Myocyte (in vitro differentiated cells): ENCODE data around the gene OR4D2. TPM values are rescaled to one million over a fixed set of nuclear protein-coding genes. Genes with fewer than 3 reads are reported as not detected.
"Not testable (repeated sequence)": the region's sequence is repeated elsewhere in the genome, so short reads cannot be mapped to it uniquely, and the experiment has no call there.

Experiments
- DNase-seq: peaks from one replicate; pipeline ENCODE4 v3.0.0-alpha.2; 2012; ENCODE audit warnings: low read depth
- polyA plus RNA-seq: library from polyadenylated mRNA; unstranded; fragments of >200 nt; gene quantifications from one replicate; pipeline ENCODE4 v1.2.1, GENCODE V29; 2012; ENCODE audit warnings: missing spikeins
- total RNA-seq: library from RNA; depleted of rRNA; stranded (reverse); fragments of >200 nt; gene quantifications from 2 replicates; pipeline ENCODE4 v1.2.3, GENCODE V29; 2014

OR4D2 gene
- total RNA-seq = not detected in 2 replicates
- not detected for polyA plus RNA-seq

DNA sequence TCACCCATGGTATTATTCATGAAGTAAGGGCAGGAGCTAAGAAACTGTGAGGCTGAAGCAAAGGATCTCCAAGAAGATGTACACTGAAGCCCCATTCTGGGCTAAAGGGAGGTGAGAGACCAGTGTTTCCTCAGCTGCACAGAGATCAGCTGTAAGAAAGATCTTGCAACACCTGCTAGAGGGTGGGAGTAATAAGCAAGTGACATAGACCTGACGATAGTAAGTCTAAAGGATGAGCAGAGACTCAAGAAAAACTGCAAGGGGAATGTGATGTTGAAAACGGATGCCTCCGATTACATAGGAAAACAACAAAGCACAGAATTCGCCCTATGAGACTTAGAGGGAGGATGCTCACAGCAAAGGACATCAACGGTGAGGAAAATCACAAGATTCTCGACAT, at the start of gene OR4D2:
Gene OR4D2, plus strand, starts transcription at position 301 of the 400 bp plus-strand sequence. CDS start 2,674 bp downstream, outside the sequence.
- no peak for DNase-seq

DNA sequence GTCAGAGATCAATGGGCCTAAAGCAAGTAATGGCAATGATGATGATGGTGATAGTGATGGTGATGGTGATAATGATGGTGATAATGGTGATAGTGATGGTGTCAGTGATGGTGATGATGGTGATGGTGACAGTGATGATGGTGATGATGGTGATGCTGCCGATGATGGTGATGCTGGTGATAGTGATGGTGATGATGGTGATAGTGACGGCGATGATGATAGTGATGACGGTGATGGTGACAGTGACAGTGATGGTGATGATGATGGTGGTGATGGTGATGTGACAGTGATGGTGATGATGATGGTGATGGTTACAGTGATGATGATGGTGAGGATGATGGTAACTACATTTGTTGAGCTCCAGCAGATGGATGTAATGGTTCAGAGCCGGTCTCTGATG, 49.4 kb upstream of the OR4D2 start:
- DNase-seq = no peak

DNA sequence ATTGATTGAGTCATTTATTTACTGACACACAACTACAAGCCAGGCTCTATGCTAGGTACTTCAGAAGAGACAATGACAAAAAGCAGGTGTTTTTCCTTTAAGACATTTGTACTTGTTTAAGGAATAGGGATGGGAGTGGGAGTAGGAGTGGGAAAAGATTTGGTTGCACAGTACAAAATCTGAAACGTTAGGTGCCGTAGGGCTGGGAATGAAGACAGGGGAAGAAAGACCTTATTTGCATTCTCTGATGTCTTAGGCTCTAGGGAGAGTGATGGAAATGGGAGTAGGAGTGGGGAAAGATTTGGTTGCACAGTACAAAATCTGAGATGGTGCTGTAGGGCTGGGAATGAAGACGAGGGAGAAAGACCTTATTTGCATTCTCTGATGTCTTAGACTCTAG, 47.3 kb upstream of the OR4D2 start:
- DNase-seq = no peak

DNA sequence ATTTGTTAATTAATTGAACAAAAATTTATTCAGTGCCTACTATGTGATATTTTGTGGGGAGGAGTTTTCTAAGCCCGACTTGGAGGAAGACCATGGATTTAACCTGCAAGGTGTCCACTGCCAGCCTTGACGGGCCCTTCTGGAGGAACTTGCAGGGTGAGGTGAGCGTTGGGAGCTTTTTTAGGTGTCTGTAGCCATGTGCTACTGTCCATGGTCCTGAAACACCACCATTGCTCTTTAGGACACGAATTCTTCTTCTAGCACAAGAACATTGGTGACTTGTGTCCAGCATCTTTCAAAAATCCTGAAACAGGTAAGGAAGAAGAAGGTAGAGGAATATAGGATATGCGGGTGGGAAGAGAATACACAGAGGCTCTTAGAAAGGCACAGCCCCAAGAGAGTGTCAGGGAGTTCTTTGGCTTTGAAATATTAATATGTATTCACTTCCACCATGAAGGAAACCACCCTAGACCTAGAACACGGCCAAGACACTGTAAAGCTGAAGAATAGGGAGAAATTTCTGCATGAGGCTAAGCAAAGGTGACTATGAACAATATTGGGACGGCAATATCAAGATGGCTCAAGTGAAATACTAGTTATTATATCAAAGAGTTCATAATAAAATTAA, 46.5 kb upstream of the OR4D2 start:
- DNase-seq = peak; percentile 74

DNA sequence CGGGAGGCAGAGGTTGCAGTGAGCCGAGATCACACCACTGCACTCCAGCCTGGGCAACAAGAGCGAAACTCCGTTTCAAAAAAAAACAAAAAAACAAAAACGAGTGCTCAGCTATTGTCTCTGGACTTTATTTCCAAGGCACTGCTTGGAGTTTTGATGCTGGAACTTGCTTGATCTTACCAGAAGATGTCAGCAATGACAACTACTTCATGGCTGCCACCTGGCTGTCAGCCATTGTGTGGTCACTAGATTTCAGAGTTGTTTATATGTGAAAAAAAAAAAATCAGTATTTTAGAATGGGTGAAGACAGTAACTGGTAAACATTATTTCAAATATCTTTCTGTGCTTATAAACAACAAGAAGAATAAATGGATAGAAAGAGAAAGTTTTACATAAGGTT, 44.9 kb upstream of the OR4D2 start:
- peak; percentile 30 for DNase-seq

DNA sequence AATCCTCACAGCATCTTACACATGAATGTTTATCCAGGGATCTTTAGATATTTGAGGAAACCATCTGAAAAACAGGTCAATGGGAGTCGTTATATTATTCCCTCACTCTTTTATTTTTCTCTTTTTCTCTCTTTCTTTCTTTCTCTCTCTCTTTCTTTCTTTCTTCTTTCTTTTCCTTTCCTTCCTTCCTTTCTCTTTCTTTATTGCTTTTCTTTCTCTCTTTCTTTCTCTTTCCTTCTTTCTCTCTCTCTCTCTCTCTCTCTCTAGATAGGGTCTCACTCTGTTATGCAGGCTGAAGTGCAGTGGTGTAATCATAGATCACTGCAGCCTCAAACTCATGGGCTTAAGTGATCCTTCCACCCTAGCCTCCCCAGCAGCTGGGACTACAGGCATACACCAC, 38.9 kb upstream of the OR4D2 start:
- no peak for DNase-seq

DNA sequence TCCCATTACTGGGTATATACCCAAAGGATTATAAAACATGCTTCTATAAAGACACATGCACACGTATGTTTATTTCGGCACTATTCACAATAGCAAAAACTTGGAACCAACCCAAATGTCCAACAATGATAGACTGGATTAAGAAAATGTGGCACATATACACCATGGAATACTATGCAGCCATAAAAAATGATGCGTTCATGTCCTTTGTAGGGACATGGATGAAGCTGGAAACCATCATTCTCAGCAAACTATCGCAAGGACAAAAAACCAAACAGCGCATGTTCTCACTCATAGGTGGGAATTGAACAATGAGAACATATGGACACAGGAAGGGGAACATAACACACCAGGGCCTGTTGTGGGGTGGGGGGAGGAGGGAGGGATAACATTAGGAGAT, 34.1 kb upstream of the OR4D2 start:
- not testable (repeated sequence) for DNase-seq

DNA sequence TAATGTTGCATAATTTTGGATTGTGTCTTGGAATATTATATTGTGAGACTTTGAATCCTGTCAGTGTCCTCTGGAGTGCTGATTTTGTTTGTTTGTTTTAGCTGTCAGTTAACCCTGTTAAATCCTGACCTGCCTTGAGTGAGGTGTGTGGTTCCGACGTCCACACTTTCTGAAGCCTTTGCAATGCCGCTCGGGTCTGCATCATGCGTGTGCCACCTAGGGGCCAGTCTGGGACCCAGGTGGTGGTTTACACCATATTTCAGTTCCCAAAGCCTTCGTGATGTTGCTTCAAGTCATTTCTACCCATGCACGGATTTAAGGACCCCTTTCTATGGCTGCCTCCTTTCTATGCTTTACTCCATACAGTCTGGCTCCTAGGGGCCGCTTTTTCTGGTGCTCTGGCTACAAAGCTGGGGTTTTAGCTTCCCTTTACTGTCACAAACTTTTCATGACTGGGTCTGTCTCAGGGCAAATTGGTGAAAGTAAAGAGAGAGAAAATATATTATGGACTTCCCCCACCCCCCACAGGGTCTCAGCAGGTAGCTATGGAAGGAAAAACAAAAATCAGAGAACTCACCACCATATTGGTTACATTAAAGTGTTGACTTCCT, 30.0 kb upstream of the OR4D2 start:
- no peak for DNase-seq

DNA sequence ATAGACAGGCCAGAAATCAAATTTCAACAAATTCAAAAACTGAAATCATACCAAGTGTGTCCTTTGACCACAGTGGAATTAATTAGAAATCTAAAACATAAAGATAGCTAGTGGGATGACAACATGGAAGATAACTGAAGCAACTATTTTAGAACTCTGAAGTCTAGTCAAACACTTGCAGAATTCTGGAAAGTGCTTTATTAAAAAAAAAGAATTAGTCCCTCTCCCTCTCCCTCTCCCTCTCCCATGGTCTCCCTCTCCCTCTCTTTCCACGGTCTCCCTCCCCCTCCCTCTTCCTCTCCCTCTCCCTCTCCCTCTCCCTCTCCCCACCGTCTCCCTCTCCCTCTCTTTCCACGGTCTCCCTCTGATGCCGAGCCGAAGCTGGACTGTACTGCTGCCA, 25.3 kb upstream of the OR4D2 start:
- no peak for DNase-seq

DNA sequence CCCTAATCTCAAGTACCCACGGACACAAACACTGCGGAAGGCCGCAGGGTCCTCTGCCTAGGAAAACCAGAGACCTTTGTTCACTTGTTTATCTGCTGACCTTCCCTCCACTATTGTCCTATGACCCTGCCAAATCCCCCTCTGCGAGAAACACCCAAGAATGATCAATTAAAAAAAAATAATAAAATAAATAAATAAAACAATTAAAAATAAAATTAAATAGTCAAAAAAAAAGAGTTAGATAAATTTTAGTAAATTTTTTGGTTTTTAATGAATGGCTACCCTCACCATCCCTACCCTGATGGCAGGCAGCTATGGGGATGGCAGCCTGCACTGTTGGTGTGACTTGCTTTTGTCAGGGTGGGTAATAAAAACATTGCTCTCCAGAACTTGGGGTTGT, 23.4 kb upstream of the OR4D2 start:
- DNase-seq = not testable (repeated sequence)

DNA sequence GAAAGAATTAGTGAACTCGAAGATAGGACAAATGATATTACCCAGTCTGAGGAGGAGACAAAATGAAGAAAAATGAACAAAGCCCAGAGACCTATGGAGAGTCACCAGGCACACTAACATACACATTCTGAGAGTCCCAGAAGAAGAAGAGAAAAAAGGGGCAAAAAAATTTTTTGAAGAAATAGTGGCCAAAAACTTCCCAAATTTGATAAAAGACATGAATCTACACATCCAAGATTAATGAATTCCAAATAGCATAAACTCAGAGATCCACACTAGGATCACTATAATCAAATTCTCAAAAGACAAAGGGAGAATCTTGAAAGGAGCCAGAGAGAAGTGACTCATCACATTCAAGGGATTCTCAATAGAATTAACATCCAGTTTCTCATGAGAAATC, 22.0 kb upstream of the OR4D2 start:
- DNase-seq = no peak

DNA sequence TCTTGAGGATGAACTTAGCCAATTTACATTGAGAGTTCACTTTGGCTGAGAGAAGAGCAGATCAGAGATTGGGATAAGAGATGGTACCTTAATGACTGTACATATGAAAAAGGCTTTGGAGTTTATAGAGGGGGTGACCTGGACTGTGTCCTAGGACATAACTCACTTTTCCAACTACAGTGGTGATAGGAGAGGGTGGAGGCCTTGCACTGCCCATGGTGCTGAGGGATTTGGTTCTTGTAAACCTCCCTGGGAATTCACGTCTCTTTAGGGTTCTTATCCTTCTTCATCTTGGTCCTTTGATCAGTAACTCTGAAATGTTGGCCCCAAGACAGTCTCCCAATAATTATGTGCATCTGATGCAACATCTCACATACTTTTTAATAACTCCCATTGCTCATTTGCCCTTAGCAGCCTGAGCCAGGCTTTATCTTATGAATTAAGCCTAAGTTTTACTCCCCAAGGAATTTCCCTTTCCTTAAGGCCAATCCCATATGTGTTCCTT, 18.8 kb upstream of the OR4D2 start, which contains the start of gene OR4D1:
Gene OR4D1, plus strand, starts transcription at position 455 of the 505 bp plus-strand sequence. CDS start 6,770 bp downstream, outside the sequence.
- no peak for DNase-seq

DNA sequence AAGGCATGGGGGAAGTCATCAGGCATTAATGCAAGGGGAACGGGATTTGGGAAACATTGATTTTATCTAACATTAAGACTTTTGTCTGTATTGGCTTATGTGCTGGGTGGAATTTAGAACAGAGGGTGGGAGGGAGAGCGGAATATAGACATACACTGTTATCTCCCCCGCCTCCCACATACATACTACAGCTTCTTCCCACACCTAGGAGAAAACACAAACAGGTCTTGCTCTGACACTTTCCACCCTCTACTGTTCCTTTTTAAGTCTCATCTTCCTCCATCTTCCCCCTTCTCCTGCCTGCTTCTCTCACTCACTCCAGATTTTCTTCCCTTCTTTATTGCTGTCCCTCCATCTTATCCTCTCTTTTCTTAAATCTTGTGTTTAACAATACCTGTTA, 18.2 kb upstream of the OR4D2 start:
- no peak for DNase-seq

DNA sequence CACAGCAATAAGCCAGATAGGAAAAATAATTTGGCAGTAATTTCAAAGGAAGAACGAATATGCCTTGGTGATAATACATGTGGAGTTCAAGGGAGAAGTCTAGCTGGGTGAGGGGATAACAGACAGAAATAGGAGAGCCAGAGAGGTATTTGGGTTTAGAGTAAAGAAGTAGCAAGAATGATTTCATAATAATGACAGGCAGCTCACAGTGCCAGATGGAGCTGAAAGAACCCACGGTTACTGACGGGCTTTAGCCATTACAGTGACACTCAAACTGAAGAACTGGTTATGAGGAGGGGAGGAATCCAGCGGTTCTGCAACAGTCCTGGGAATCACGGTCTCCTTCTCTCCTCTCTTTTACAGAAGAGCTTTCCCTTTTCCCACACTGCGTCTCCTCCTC, 16.4 kb upstream of the OR4D2 start:
- no peak for DNase-seq

DNA sequence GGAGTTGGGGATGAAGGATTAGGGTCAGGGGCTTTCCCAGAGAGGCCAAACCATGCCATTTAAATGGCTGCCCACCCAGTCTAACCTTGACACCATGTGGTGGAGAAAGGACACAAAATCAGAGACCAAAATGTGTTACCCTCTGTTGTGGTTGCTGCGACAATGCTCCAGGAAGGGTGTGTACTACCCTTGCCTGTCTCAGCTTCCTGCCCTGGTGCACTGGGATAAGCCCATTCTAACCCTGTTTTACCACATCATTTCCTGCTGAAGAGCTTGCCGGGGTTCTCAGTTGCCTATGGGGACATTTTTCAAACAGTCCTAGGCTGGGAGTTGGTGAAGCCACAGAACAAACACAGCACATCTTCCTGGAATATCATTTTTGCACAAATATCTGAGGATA, 13.7 kb upstream of the OR4D2 start:
- no peak for DNase-seq

DNA sequence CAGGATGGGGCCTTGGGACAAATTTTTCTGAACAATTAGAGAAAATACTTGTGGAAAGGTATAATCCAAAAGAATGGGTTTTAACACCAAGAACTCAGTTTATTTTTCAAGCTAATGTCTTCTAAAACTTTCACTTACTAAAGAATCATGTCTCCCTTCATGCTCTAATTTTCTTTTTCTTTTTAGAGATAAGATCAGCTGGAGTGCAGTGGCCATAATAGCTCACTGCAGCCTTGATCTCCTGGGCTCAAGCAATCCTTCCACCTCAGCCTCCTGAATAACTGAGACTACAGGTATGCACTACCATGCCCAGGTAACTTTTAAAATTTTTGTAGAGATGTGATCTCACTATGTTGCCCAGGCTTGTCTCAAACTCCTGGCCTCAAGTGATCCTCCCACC, 13.1 kb upstream of the OR4D2 start:
- DNase-seq = no peak

DNA sequence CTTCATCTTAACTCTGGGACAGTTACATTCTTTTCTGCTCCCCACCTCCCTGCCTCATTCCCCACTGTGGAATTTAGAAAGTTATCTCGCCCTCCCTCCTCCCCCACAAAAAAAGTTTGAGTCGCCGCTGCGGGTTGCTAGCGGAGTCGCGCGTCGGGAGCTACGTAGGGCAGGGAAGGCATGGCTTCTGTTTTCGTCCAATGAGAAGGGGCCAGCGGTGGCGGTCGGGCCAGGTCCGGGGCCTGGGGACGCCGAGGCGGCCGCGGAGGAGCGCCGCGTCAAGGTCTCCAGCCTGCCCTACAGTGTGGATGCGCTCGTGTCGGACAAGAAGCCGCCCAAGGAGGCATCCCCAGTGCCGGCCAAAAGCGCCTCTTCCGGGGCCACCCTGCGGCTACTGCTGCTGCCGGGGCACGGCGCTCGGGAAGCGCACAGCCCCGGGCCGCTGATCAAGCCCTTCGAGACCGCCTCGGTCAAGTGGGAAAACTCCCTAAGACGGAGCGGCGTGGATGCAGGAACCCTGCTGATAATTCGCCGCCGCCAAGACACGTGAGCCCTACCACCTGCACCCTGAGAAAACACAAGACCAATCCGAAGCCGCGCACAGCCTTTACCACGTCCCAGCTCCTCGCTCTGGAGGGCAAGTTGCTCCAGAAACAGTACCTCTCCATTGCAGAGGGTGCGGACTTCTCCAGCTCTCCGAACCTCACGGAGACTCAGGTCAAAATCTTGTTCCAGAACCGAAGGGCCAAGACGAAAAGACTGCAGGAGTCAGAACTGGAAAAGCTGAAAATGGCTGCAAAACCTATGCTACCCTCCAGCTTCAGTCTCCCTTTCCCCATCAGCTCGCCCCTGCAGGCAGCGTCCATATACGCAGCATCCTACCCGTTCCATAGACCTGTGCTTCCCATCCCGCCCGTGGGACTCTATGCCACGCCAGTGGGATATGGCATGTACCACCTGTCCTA, 9.7 kb upstream of the OR4D2 start:
- DNase-seq = no peak

DNA sequence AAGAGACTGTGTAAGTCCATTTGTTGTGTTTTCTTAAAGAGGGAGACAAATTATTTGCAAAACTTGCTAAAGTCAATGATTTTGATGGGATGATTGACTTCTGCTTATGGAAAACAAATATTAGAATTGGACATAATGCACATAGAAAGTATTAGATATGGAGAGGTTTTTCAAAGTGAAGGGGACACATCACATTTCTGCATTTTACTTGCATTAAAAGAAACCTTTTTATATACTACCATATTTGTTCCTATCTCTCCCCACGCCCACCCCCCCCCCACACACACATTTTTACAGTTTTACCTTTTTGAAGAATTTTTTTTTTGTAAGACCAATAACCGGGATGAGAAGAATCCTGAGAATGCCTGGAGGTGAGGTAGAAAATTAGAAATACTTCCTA, 8.6 kb upstream of the OR4D2 start:
- DNase-seq = no peak

DNA sequence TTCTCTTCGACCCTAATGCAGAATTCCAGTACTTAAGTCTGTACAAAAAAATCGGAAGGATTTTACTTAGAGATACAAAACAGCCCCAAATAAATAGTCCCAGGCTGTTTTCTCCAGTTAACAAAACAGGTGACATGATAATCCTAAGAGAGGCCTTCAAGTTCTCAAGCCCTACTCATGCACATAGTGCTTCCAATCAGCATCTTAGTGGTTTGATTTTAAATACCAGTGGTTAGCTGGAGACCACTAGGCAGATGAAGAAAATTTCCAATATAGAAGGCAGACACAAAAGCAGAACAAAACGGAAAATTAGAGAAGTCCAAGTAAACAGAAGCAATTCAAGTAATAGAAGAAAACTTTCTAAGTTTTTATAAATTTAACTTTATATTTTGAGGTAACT, 5.2 kb upstream of the OR4D2 start:
- DNase-seq = peak; percentile 48

DNA sequence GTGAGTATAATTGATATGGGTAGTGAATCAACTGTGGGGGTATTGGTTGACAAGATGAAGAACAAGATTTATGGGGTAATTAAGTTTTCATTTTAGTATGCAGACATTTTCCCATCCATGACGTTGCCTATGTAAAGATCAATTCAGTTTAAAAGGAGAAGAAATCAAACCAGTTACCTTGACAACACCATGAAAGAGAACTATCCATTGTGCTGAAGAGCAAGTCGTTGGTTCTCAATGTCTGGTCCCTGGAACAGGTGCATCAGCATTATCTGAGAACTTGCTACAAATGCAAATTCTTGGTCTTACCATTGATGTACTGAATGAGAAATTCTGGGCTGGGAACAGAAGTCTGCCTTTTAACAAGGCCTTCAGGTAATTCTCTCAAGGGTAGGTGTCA, 801 bp upstream of the OR4D2 start:
- no peak for DNase-seq

DNA sequence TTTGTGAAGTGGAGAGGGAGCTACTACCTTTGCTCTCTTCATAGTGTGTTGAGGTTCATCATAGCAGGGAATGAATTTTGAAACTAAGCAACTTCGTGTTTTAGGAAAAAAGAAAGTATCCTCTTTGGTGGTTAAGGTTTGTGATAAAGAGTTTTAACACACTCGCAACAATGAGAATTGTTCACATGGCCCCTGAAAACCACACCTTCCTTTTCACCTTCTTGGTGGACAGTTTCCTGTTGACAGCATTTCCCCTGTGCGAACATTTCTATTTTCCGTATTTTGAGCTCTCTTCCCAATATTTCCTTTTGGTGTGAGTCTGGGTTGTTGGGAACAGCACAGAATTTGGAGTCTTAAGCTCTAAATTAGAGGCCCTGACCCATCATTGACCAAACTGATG, 3.8 kb downstream of the OR4D2 start:
- DNase-seq = no peak
